Activated gamma-delta T cell treated with anti-CD3 and anti-CD28 coated beads, Interleukin-2, amount 50 U/mL, for 16 hours (primary cell): Measurements from ENCODE around the gene IDH2.
A peak's percentile ranks its signal among the peaks of the same experiment; 100 is the strongest.
"Not testable (repeated sequence)": the region's sequence is repeated elsewhere in the genome, so short reads cannot be mapped to it uniquely, and the experiment has no call there.

Experiments
- DNase-seq: peaks from one replicate; pipeline ENCODE4 v3.0.0-alpha.2; 2020; ENCODE audit warnings: low read depth

IDH2 gene

DNA sequence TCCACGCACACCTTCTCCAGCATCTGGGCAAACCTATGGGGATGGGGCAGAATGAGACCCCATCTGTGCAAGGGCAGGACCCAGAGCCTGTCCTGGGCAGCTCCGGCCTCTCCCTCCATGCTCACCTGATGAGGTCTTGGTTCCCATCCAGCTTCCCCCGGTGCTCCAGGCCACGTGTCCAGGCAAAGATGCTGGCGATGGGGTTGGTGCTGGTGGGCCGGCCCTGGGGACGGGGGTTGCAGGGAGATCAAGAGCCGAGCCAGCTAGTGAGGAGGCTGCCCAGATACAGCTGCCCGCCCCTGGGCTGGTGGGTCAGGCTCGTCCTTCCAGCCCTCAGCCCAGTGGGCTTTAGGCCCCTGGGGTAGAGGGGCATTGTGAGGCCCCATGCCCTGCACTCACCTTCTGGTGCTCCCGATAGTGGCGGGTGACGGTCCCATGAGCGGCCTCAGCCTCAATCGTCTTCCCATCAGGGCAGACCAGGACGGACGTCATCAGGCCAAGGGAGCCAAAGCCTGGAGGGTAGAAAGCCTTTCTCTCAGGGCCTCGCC, 17.3 kb downstream of the IDH2 start:
- DNase-seq: no peak

- no peak for DNase-seq
Measured at GRCh38 chr15:90083954-90084607, 18.2 kb downstream of the IDH2 start.

DNA sequence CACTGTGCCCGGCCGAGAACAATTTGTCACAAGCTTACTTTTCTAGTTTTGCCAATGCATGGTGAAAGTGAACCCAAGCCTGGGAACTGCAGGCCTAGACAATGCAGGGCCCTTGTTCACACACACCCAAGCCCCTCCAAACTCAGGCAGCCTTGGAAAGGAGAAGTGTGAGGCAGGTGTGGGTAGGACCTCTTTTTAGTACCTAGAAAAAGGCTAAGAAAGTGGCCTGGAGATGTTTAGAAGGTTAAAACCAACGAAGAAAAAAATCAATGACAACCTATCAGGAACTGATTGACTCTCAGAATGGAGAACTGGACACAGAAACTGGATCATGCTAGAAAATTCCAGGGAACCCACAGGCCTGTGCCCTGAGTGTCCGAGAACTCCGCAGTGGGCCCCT, 18.8 kb downstream of the IDH2 start:
- DNase-seq: no peak

- DNase-seq: no peak
Measured at GRCh38 chr15:90082140-90082715, 20.0 kb downstream of the IDH2 start.

DNA sequence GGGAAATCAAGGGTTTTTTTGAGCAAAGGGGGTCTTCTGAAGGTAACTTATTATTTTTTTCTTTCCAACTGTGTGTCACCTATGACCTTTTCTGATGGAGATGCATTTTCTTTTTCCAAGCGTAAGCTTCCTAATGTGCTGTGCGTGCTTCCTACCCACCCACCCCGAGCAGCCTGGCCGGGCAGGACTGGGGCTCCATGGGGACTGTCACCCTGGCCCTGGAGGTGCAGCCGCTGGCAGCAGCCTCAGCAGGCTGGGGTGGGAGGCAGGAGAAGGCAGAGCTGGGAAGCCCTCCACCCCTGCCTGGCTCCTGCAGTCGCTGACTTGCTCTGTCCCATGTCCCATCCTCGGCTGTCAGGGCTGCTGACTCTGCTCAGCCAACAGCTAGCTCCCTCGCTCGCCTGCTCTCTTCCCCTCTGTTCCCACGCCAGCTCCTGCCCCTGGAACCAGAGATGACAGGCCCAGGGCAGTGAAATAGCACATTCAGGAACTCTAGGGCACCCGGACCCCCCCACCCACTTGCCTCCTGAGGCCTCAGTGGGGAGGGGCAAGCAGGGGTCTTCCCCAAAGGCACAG, 21.4 kb downstream of the IDH2 start:
- DNase-seq: no peak

GRCh38 chr15:90080458-90080755, 21.9 kb downstream of the IDH2 start:
- DNase-seq: no peak

GRCh38 chr15:90079619-90080457, 22.4 kb downstream of the IDH2 start:
- DNase-seq: no peak

DNA sequence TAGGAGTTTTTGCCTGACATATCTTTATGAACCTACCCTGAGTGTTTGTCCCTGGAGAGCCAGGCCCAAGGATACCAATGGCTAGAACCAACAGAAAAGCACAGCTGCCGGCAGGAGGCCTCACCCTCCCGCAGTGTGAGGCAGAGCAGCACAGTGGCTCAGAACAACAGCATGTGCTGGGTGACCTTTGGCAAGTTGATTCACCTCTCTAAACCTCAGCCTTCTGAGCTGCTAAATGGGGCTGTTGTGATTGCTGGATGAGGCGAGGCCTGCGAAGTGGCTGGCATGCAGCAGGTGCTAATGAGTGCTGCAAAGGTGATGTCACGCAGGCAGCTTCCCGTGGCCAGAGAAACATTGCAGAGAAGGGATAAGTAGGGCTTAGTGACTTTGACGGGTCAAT, 23.3 kb downstream of the IDH2 start:
- DNase-seq: no peak

DNA sequence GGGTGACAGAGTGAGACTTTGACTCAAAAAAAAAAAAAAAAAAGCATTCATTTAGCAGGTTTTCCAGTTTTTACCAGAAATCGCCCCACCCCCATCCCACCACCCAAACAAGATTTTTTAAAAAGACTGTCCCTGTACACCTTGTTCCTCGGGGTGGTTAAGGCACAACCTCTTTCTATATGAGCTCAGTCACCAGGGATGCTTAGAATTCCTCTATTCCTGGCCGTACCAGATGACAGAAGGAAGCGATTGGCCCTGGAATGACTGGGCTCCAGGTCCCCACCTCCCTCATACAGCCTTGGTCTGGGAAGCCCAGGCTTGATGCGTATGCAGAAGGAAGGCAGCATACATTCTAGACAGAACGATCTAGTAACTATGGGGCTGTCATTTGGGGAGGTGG, 25.6 kb downstream of the IDH2 start:
- no peak for DNase-seq

DNA sequence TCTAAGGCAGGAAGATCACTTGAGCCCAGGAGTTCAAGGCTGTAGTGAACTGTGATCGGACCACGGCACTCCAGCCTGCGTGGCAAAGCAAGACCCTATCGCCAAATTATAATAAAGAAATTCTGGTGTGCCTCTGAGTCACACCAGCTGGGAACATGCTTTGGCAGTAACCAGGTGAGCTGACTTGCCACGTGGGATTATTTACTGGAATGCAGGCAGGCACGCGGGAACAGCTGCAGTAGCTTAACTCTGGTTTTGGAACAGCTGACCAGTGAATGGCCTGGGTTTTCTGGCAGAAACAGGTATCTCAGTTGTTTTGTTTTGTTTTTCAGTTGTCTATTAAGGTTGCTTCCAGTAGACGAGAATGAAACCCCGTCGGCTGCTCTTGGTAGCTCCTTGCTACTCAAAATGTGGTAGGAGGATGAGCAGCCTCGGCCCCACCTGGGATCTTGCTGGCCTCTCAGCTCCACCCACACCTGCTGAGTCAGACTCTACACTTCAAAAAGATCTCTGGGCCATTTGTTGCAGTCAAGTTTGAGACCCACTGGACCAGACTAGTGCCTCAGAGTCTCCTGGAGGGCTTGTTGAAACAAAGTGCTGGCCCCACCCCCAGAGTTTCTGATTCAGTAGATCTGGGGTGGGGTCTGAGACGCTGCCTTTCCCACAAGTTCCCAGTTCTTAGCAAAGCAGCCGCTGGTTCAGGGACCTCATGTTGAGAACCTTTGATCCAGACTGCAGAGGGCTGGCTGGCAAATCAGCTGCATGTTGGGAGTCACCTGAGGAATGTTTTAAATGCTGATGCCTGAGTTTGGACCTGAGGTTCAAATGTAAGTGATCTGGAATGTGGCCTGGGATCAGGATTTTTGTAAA, 26.6 kb downstream of the IDH2 start:
- no peak for DNase-seq

- DNase-seq: no peak
Measured at GRCh38 chr15:90074916-90075315, 27.4 kb downstream of the IDH2 start.

GRCh38 chr15:90074023-90074422, 28.2 kb downstream of the IDH2 start:
- DNase-seq: no peak

DNA sequence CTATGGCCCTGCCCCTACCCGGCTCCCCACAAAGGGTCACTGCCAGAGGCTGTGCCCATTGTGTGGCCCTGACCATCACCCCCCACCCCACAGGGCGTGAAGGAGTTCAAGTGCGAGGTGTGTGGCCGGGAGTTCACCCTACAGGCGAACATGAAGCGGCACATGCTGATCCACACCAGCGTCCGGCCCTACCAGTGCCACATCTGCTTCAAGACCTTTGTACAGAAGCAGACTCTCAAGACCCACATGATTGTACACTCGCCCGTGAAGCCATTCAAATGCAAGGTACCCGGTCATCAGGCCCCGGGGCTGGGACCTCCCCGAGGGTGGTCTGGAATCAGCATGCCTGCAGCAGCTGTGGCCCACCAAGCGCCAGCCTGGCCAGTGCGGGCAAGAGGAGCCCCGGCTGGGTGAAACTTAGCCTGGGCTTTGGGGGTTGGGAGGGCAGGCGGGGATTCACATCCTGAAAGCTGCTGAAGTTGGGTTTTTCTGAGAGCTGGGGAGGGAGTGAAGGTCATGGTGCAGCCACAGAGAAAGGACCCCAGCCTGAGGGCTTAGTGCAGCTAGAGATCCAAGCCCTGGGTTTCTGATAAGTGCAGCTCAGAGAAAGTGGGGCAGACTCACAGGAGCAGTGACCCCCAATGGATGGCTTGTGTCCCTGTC, 29.2 kb downstream of the IDH2 start:
- no peak for DNase-seq

DNA sequence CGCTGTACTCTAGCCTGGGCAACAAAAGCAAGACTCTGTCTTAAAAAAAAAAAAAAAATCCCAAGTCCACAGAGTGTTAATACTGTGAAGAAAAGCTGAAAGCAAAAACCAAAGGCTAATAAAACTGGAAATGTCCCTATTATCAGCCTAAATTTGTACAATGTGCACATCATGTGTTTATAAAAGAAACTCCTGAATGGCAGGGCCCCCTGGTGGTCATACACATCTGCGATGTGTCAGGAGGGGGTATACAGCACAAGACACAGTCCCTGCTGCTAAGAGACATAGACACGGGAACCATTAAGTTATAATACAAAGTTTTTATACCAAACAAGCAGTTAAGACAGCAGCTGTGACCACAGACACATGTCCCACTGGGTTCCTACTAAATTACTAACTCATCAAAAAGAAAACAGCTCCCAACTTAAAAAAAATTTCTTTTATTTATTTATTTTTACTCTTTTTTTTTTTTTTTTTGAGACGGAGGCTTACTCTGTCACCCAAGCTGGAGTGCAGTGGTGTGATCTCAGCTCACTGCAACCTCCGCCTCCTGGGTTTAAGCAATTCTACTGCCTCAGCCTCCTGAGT, 31.0 kb downstream of the IDH2 start:
- peak; percentile 70 for DNase-seq

GRCh38 chr15:90070623-90071022, 31.6 kb downstream of the IDH2 start:
- DNase-seq: not testable (repeated sequence)

- DNase-seq: no peak
Measured at GRCh38 chr15:90067953-90068606, 34.2 kb downstream of the IDH2 start.

GRCh38 chr15:90067181-90067952, 34.9 kb downstream of the IDH2 start:
- no peak for DNase-seq

GRCh38 chr15:90065682-90066049, 36.6 kb downstream of the IDH2 start:
- DNase-seq: no peak

- no peak for DNase-seq
Measured at GRCh38 chr15:90064911-90065681, 37.2 kb downstream of the IDH2 start.
